H1 (cell line): ENCODE data around the gene CFAP61. TPM values are rescaled to one million over a fixed set of nuclear protein-coding genes. Genes with fewer than 3 reads are reported as not detected.

Experiments
- CBX8 ChIP-seq: fragments of 300-800, 300-1000 bp; sonication (generic); IDR thresholded peaks from 2 replicates; pipeline ENCODE4 v1.7.1; 2016; ENCODE audit warnings: low read depth, low read length, borderline replicate concordance
- FOSL1 ChIP-seq: IDR thresholded peaks from 2 replicates; pipeline ENCODE4 v1.6.1; 2011; ENCODE audit warnings: mild to moderate bottlenecking, low read depth, low read length, moderate library complexity; ENCODE audit not compliant: insufficient read depth
- RBBP5 ChIP-seq: IDR thresholded peaks from 2 replicates; pipeline ENCODE4 v1.7.1; 2012; ENCODE audit warnings: low read depth, mild to moderate bottlenecking, inconsistent platforms, low read length, moderate library complexity, borderline replicate concordance
- SAP30 ChIP-seq: fragments of 300-600 bp; sonication (generic); IDR thresholded peaks from 2 replicates; pipeline ENCODE4 v1.7.1; 2012; ENCODE audit warnings: low read length, moderate library complexity, mild to moderate bottlenecking, inconsistent platforms; ENCODE audit not compliant: insufficient read depth, insufficient replicate concordance
- YY1 ChIP-seq: IDR thresholded peaks from 2 replicates; pipeline ENCODE4 v1.6.1; 2011; ENCODE audit warnings: low read depth, mild to moderate bottlenecking, low read length
- polyA plus RNA-seq, 7 experiments: library from polyadenylated mRNA; depleted of rRNA in 3 of 7; stranded (reverse) in 5 of 7; unstranded in 2 of 7; fragments of >200 nt in 5 of 7; fragments of 200-250 nt in 2 of 7; gene quantifications; 1 replicate in 5 of 7; 2 replicates in 1 of 7; 4 replicates in 1 of 7; pipeline versions ENCODE4 v1.2.1 to v1.2.3, GENCODE V29; 2011 to 2013; ENCODE audit warnings: missing spikeins in 2 of 7, mixed read lengths in 2 of 7
- total RNA-seq: library from RNA; stranded (reverse); fragmentation: NEBNext Ultra II Directional; extraction: Animal tissue kit (Norgen Biotek cat#: 25700); gene quantifications from 2 replicates; pipeline ENCODE4 v1.2.1, GENCODE V29; 2021

The CFAP61 gene
- total and polyA plus RNA-seq, 2 of the 8 experiments (the other 6 are each of a cell fraction or from before 2014, with no cell fraction given): 0.29 to 0.61 TPM

GRCh38 chr20:20363434-20363798 is 311.1 kb downstream of the CFAP61 start (continued):
- TF ChIP-seq SAP30: peak; percentile 26
- TF ChIP-seq RBBP5: peak; percentile 28; the same call in 1 of the 2 replicates
- TF ChIP-seq YY1: no peak
- TF ChIP-seq CBX8: no peak
- TF ChIP-seq FOSL1: no peak
